ENCODE data around the gene PHF21A.

DNA sequence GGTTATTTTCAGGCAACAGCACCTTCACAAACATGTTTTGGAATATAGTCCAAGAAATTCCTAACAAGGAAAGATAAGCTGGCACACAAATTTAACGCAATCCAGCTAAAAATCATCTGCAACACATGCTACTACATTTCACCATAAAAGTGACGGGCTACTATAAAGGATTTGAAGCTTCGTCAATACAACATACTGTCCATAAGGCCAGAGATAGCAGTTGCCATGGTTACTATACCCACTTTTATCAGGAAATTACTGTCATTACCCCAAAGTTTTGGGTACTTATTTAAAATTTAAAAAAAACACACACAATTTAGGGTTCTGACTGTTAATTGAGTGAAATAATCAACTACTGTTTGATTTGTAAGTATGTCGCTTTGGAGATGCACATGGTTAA, 6.9 kb downstream of the PHF21A start:
- TF ChIP-seq, protein P1, sequence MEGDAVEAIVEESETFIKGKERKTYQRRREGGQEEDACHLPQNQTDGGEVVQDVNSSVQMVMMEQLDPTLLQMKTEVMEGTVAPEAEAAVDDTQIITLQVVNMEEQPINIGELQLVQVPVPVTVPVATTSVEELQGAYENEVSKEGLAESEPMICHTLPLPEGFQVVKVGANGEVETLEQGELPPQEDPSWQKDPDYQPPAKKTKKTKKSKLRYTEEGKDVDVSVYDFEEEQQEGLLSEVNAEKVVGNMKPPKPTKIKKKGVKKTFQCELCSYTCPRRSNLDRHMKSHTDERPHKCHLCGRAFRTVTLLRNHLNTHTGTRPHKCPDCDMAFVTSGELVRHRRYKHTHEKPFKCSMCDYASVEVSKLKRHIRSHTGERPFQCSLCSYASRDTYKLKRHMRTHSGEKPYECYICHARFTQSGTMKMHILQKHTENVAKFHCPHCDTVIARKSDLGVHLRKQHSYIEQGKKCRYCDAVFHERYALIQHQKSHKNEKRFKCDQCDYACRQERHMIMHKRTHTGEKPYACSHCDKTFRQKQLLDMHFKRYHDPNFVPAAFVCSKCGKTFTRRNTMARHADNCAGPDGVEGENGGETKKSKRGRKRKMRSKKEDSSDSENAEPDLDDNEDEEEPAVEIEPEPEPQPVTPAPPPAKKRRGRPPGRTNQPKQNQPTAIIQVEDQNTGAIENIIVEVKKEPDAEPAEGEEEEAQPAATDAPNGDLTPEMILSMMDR (IDR thresholded peaks at IDR 0.05 in 4 of 5, conservative IDR thresholded peaks at IDR 0.05 in 1 of 5): no peak
- no peak for TF ChIP-seq POLR2A (IDR thresholded peaks at IDR 0.05)

Data from gastrocnemius medialis (tissue), 4 donors.